Vagina (tissue), 2 donors: Measurements from ENCODE around the gene EDDM3A. TPM values are rescaled to one million over a fixed set of nuclear protein-coding genes. Genes with fewer than 3 reads are reported as not detected.
A peak's percentile ranks its signal among the peaks of the same experiment; 100 is the strongest.
"Not testable (repeated sequence)": the region's sequence is repeated elsewhere in the genome, so short reads cannot be mapped to it uniquely, and the experiment has no call there.

Experiments
- DNase-seq, 2 donors: peaks; one replicate each; pipeline ENCODE4 v3.0.0-alpha.2; 2017; ENCODE audit errors: extremely low spot score in 2 of 2
- H3K27ac ChIP-seq: fragments of 200-600 bp; sonication (generic); one replicate; pipeline ENCODE4 v1.5.1; 2019
- H3K27me3 ChIP-seq: fragments of 200-600 bp; sonication (generic); one replicate; pipeline ENCODE4 v1.5.1; 2019
- H3K36me3 ChIP-seq, 2 donors: fragments of 200-600 bp; sonication (generic); one replicate each; pipeline ENCODE4 v1.5.1; 2017 to 2019
- H3K4me1 ChIP-seq: fragments of 200-600 bp; sonication (generic); one replicate; pipeline ENCODE4 v1.5.1; 2019
- H3K4me3 ChIP-seq, 2 donors: fragments of 200-600 bp; sonication (generic); 1 replicate in 1 of 2; 2 replicates in 1 of 2; pipeline ENCODE4 v1.5.1; 2016 to 2019
- H3K9me3 ChIP-seq: fragments of 200-600 bp; sonication (generic); one replicate; pipeline ENCODE4 v1.5.1; 2019
- CTCF ChIP-seq, 3 experiments: fragments of 450-650 bp in 2 of 3; fragments of 200-600 bp in 1 of 3; sonication (generic) in 1 of 3; IDR thresholded peaks; one replicate each; pipeline ENCODE4 v1.5.1; 2017 to 2019; ENCODE audit warnings: antibody characterized with exemption in 3 of 3, mild to moderate bottlenecking in 2 of 3, moderate library complexity in 2 of 3
- POLR2A ChIP-seq, 2 donors: fragments of 450-650 bp; IDR thresholded peaks; one replicate each; pipeline ENCODE4 v1.6.1; 2017; ENCODE audit warnings: antibody characterized with exemption in 2 of 2, mild to moderate bottlenecking in 2 of 2, moderate library complexity in 2 of 2
- POLR2AphosphoS5 ChIP-seq, 2 donors: sonication (generic); formaldehyde crosslinking; IDR thresholded peaks; one replicate each; pipeline ENCODE4 v1.9.0; 2017; ENCODE audit warnings: antibody characterized with exemption in 2 of 2, mild to moderate bottlenecking in 2 of 2, low read depth in 1 of 2; ENCODE audit not compliant: insufficient read depth in 1 of 2
- intact Hi-C: fragments of 100-400 bp; cut with DNase I; formaldehyde crosslinking; loops from one replicate; pipeline ENCODE4 v1.15.1; 2023
- total RNA-seq: library from RNA; depleted of rRNA; stranded (reverse); fragments of >200 nt; gene quantifications from one replicate; pipeline ENCODE4 v1.2.3, GENCODE V29; 2016

The EDDM3A gene
- total RNA-seq, 1 donor from 2014 or later: not detected

- peaks cover 6% of the 10 kb centered on the region for H3K9me3 ChIP-seq
- no peak overlapping the region for H3K4me3 ChIP-seq
- DNase-seq: no peak
- H3K27ac ChIP-seq: no peak overlapping the region
- no peaks in the 10 kb centered on the region for H3K27me3 ChIP-seq
- H3K36me3 ChIP-seq: no peaks in the 10 kb centered on the region
- H3K4me1 ChIP-seq: no peaks in the 10 kb centered on the region
- intact Hi-C loops: no loop called here
- TF ChIP-seq POLR2A (IDR thresholded peaks at IDR 0.05): no peak
- no peak for TF ChIP-seq CTCF (IDR thresholded peaks at IDR 0.05)
- no peak for TF ChIP-seq POLR2AphosphoS5 (IDR thresholded peaks at IDR 0.05; ENCODE audit: insufficient read depth in 1 of 2, low read depth in 1 of 2)
Observed at GRCh38 chr14:20755037-20755436, 9.3 kb downstream of the EDDM3A start.

GRCh38 chr14:20757965-20758364 is 12.3 kb downstream of the EDDM3A start:
- Histone ChIP-seq H3K36me3 (no peaks in the 10 kb centered on the region), H3K9me3 (no peaks in the 10 kb centered on the region), H3K27me3 (no peaks in the 10 kb centered on the region), H3K4me3 (no peak overlapping the region), H3K27ac (no peak overlapping the region), H3K4me1 (no peaks in the 10 kb centered on the region)
- intact Hi-C loops: no loop called here
- DNase-seq: no peak
- TF ChIP-seq POLR2A (IDR thresholded peaks at IDR 0.05) (no peak), POLR2AphosphoS5 (IDR thresholded peaks at IDR 0.05; ENCODE audit: insufficient read depth in 1 of 2, low read depth in 1 of 2) (no peak), CTCF (IDR thresholded peaks at IDR 0.05) (peak in 1 of 3 experiments; percentile 5)

GRCh38 chr14:20759465-20759864 is 13.8 kb downstream of the EDDM3A start:
- DNase-seq, H3K9me3 ChIP-seq, H3K4me3 ChIP-seq, H3K27me3 ChIP-seq, H3K4me1 ChIP-seq, H3K27ac ChIP-seq, intact Hi-C loops, H3K36me3 ChIP-seq: not testable (repeated sequence)

- H3K4me1 ChIP-seq: no peaks in the 10 kb centered on the region
- no peaks in the 10 kb centered on the region for H3K9me3 ChIP-seq
- H3K27ac ChIP-seq: no peak overlapping the region
- H3K27me3 ChIP-seq: no peaks in the 10 kb centered on the region
- no peak for DNase-seq
- no peaks in the 10 kb centered on the region for H3K36me3 ChIP-seq
- intact Hi-C loops: no loop called here
- no peak overlapping the region for H3K4me3 ChIP-seq
- TF ChIP-seq POLR2A (IDR thresholded peaks at IDR 0.05) (no peak), POLR2AphosphoS5 (IDR thresholded peaks at IDR 0.05; ENCODE audit: insufficient read depth in 1 of 2, low read depth in 1 of 2) (no peak), CTCF (IDR thresholded peaks at IDR 0.05) (no peak)
Observed at GRCh38 chr14:20760950-20761349, 15.3 kb downstream of the EDDM3A start.

GRCh38 chr14:20768593-20768892 is 22.9 kb downstream of the EDDM3A start:
- no peak for DNase-seq
- H3K27me3 ChIP-seq: no peaks in the 10 kb centered on the region
- no peak overlapping the region for H3K4me3 ChIP-seq
- no peaks in the 10 kb centered on the region for H3K4me1 ChIP-seq
- no peak overlapping the region for H3K27ac ChIP-seq
- TF ChIP-seq POLR2A (IDR thresholded peaks at IDR 0.05) (no peak), CTCF (IDR thresholded peaks at IDR 0.05) (no peak)
- intact Hi-C loops: no loop called here
- H3K9me3 ChIP-seq: no peaks in the 10 kb centered on the region
- H3K36me3 ChIP-seq: no peaks in the 10 kb centered on the region

- H3K4me1 ChIP-seq: no peaks in the 10 kb centered on the region
- H3K36me3 ChIP-seq: no peaks in the 10 kb centered on the region
- no peak overlapping the region for H3K4me3 ChIP-seq
- TF ChIP-seq POLR2AphosphoS5 (IDR thresholded peaks at IDR 0.05; ENCODE audit: insufficient read depth in 1 of 2, low read depth in 1 of 2) (no peak), POLR2A (IDR thresholded peaks at IDR 0.05) (no peak), CTCF (IDR thresholded peaks at IDR 0.05) (no peak)
- no peak for DNase-seq
- no peaks in the 10 kb centered on the region for H3K27me3 ChIP-seq
- intact Hi-C loops: no loop called here
- no peaks in the 10 kb centered on the region for H3K9me3 ChIP-seq
- no peak overlapping the region for H3K27ac ChIP-seq
Observed at GRCh38 chr14:20769421-20769820, 23.7 kb downstream of the EDDM3A start.
